NCI-H2171 (cell line): ENCODE data around the gene RGL1.

Experiments
- DNase-seq: peaks from one replicate; lab custom pipeline; 2025; lab: John Stamatoyannopoulos, UW

The RGL1 gene

GRCh38 chr1:183821889-183822611 is 17.1 kb downstream of the RGL1 start:
- no peak for DNase-seq

DNA sequence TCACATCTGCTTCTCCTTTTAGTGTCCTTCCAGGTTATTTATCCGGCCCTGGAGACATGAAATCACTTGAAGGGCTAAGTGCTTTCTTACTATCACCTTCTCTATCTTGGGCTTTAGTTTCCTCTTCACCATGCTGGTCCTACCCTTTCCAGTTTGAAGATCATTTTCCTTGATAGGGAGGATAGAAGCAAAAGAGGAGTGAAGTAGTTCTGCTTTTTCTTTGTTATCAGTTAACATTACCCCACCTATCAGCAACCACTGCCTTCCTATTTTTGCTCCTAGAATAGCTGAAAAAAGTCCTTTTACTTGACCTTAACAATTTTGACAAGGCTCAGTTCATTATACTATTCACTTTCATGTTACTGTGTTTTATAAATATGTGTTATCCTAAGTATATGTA is 19.4 kb downstream of the RGL1 start:
- no peak for DNase-seq

DNA sequence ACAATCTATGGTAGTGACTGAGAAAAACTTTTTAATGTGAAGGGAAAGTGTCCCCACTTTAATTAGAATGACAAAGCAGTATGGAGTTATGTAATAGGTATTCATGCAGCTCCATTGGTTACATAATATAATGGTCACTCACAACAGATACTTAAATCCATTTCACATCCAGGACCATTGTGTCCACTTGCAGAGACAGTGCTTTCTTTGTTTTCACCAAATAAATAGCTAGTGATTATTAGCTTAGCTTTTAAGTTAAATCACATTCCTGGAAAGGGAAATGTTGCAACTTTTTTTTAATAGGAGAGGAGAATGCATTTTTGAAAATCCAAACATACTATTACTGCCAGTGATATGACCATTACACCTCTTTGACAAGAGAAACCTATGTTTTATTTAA is 22.9 kb downstream of the RGL1 start:
- no peak for DNase-seq

DNA sequence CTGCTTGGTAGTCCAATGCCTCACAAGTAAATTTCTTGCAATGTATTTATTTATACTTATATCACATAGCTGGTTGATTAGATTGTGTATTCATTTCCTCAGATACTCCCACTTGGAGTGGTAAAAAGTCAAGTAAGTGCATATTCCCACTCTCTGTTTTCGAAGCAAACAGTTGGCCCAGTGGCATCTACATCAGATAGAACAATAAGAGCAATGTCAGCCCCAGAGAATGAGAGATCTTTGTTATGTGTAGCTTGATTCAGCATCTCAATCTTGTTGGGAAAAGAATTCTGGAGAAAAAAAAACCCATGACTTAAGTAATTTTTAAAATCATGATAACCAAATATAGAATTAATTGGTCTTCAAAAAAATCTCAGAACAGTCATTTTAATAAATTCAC is 25.5 kb downstream of the RGL1 start:
- DNase-seq: no peak

GRCh38 chr1:183831311-183831710 is 26.4 kb downstream of the RGL1 start:
- no peak for DNase-seq

GRCh38 chr1:183832459-183832858 is 27.5 kb downstream of the RGL1 start:
- DNase-seq: no peak

- no peak for DNase-seq
These were observed 29.6 kb downstream of the RGL1 start for GRCh38 chr1:183834568-183834967.

- DNase-seq: no peak
These were observed 31.7 kb downstream of the RGL1 start for GRCh38 chr1:183836598-183836997.

GRCh38 chr1:183837062-183837461 is 32.1 kb downstream of the RGL1 start:
- DNase-seq: no peak

DNA sequence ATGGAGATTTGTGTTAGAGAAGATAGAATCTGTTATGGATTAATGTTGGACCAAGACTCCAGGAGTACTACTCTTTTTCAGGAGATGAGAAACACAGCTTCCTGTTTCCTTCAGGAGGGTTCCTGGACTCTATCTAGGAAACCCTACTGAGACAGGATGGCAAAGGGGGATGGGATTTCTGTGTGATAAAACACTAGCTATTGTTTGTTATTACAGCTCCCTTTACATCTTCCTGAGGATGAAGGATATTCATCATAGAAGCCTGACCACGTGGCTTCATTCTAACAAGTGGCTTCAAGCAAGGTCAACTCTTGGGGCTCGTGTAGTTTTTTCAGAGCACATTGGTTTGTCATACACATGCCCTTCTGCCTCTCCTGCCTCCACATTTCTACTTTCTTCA is 33.3 kb downstream of the RGL1 start:
- DNase-seq: no peak

GRCh38 chr1:183840140-183840539 is 35.2 kb downstream of the RGL1 start:
- DNase-seq: no peak

- no peak for DNase-seq
These were observed 36.6 kb downstream of the RGL1 start for GRCh38 chr1:183841550-183841949.

GRCh38 chr1:183841950-183842794 is 37.3 kb downstream of the RGL1 start:
- no peak for DNase-seq

DNA sequence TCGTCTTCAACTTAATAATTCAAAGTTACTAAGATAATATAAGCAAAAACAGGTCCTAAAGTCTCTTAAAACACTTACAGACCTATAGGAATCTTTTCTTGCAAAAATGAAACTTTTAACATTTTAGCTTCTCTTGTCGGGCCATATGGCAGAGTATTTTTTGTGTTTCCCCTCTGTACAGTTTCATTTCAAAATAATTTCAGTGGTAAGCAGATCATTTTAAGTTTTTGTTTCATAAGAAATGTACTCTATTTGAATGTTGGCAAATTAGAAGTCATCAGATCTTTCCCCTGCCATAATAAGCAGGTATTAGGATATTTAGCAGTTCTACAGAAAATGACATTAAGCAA is 37.9 kb downstream of the RGL1 start:
- DNase-seq: no peak

DNA sequence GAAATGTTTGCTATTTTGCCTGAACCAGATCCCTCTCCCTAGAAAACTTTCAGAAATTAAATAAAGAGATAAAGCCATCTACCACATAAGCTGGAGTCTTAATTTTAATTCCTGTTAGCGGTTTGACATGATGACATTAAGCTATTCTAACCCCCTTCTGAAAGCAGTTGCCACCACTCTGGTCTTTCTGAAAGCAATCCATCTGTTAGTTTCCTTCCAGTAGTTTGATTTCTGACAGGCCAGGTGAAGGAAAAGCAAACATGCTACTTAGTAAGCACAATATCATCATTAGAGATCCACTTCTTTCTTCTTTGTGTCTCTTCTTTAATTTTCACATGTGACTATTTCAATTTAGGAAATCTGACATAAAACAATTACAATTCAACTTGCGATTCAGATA is 39.9 kb downstream of the RGL1 start:
- no peak for DNase-seq

DNA sequence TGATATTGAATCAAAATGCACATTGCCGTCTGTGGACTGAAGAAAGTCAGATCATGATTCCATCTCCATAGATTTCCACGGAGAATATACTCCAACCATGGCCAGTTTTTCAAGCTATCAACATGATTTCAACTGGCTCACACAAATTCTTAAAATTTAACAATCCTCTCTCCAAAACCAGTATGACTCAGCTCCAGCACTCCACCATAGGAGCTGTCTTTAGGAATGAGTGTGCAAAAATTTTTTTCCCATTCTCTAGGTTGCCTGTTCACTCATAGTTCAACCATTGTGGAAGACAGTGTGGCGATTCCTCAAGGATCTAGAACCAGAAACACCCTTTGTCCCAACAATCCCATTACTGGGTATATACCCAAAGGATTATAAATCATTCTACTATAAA is 40.8 kb downstream of the RGL1 start:
- no peak for DNase-seq

GRCh38 chr1:183847641-183848040 is 42.7 kb downstream of the RGL1 start:
- no peak for DNase-seq

DNA sequence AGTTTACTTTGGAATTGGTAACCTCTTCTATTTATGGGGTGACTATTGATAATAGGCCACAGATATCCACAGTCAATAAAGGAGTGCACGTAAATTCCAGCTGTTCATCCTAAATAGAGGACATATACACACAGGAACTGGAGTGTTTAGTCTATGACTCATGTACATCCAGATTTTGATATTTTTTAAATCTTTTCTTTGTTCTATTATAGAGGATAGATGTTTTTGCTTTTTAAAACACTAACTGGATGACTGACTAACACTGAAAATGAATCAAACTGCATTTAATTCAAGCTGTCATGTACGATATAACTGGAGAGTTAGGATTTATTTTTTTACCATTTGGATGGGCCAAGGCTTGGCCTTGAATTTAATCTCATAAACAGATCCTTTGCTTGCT is 45.9 kb downstream of the RGL1 start:
- no peak for DNase-seq

- DNase-seq: no peak
These were observed 54.2 kb downstream of the RGL1 start for GRCh38 chr1:183859119-183859518.

GRCh38 chr1:183859831-183860230 is 54.9 kb downstream of the RGL1 start:
- no peak for DNase-seq

DNA sequence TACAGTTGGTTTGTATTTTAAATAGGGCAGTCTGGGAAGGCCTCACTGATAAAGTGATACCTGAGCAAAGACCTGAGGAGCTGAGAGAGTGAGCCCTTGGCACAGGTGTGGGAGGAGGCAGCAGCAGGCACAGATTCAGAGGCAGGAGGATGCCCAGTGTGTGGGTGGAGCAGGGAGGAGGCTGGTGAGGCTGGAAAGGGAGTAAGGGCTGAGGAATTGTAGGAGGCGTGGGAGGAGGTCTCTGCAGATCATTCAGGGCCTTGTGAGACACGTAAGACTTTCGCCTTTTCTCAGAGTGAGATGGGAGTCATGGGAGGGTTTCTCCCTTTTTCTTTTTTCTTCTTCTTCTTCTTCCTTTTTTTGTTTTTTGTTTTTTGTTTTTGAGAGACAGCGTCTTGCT is 58.0 kb downstream of the RGL1 start:
- DNase-seq: no peak

GRCh38 chr1:183863852-183864251 is 58.9 kb downstream of the RGL1 start:
- DNase-seq: no peak

DNA sequence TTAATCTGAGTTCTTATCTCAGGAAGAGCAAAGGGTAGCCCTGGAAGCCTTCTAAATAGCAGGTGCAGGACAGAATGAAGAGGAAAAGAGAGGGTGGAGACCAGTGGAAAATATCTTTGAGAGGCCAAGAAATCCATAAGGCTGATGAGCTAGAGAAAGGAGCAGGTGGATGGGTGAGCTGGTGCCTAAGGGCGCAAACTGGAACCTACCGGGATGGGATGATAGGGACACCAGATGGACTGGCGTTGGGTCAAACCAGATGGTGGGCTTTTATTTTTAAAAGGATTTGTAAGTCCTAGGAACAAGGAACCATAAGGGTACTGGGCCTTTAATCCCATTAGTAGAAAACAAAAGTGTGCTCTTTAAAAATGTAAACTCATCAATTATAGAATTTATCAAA is 59.7 kb downstream of the RGL1 start:
- no peak for DNase-seq

DNA sequence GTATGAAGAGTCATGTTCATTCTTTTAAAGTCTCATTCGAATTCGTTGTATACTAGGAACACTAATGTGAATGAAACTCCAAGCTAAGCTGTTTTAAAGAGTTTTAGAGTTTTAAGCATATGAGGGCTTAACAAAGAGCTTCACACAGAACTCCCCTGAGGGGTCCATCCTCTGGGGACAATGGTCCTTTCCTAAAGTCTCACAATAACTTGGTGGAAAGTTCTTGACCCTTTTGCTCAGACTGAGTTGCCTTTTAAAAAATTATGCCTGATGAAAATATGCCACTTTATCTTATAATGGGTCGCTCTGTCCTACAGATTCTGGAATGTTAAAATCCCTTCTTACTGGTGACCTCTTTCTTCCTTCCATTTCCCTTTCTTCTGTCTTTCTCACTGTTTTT is 64.3 kb downstream of the RGL1 start:
- DNase-seq: no peak
